ENCODE data around the gene WDFY3. TPM values are rescaled to one million over a fixed set of nuclear protein-coding genes. Genes with fewer than 3 reads are reported as not detected.

Gene WDFY3
- total RNA-seq, 1 experiment from 2014 or later, result 42.7 TPM

GRCh38 chr4:84912741-84913140 is 53.7 kb downstream of the WDFY3 start:
- ChIA-PET POLR2A (no interaction called here), CTCF (no interaction called here)
- no peak overlapping the region for H3K27ac Mint-ChIP-seq (ENCODE audit: unreplicated experiment)

GRCh38 chr4:84908876-84909275 is 57.6 kb downstream of the WDFY3 start:
- Histone ChIP-seq H3K4me1 (no peaks in the 10 kb centered on the region), H3K9me3 (no peaks in the 10 kb centered on the region), H3K36me3 (ENCODE audit: control insufficient read depth, insufficient read depth, low read length) (no peaks in the 10 kb centered on the region), H3K4me3 (ENCODE audit: low read depth, low read length) (no peak overlapping the region), H3K27me3 (replicated peaks; ENCODE audit: control insufficient read depth, insufficient read depth, low read length) (no peaks in the 10 kb centered on the region)
- H3K4me3 Mint-ChIP-seq (ENCODE audit: unreplicated experiment), result no peak overlapping the region
- POLR2A ChIA-PET, result no interaction called here
- no peaks in the 10 kb centered on the region for H3K4me1 Mint-ChIP-seq (ENCODE audit: low read depth, unreplicated experiment)
- H3K36me3 Mint-ChIP-seq (ENCODE audit: insufficient read depth, unreplicated experiment), result peaks cover 20% of the 10 kb centered on the region
- intact Hi-C loops (cut with micrococcal nuclease; ENCODE audit: unreplicated experiment), result no loop called here
- BruUV-seq (replicated peaks), result no TSS peak
- no peak for DNase-seq
- no peak overlapping the region for H3K27ac Mint-ChIP-seq (ENCODE audit: unreplicated experiment)
- TF ChIP-seq CTCF (IDR thresholded peaks at IDR 0.05; ENCODE audit: insufficient read depth in 1 of 2, low read depth in 1 of 2, low read length in 1 of 2, severe bottlenecking in 1 of 2, unreplicated experiment in 1 of 2), result no peak
- H3K9me3 Mint-ChIP-seq (ENCODE audit: unreplicated experiment), result no peaks in the 10 kb centered on the region
- no peaks in the 10 kb centered on the region for H3K27me3 Mint-ChIP-seq (ENCODE audit: insufficient read depth, unreplicated experiment)
- CTCF ChIA-PET, result no interaction called here

More at GRCh38 chr4:84912741-84913140, 53.7 kb downstream of the WDFY3 start:
- Histone ChIP-seq H3K4me1 (no peaks in the 10 kb centered on the region), H3K36me3 (ENCODE audit: control insufficient read depth, insufficient read depth, low read length) (no peaks in the 10 kb centered on the region), H3K9me3 (no peaks in the 10 kb centered on the region), H3K27me3 (replicated peaks; ENCODE audit: control insufficient read depth, insufficient read depth, low read length) (no peaks in the 10 kb centered on the region), H3K4me3 (ENCODE audit: low read depth, low read length) (no peak overlapping the region)
- no peaks in the 10 kb centered on the region for H3K9me3 Mint-ChIP-seq (ENCODE audit: unreplicated experiment)
- no peak overlapping the region for H3K4me3 Mint-ChIP-seq (ENCODE audit: unreplicated experiment)
- intact Hi-C loops (cut with micrococcal nuclease; ENCODE audit: unreplicated experiment), result no loop called here
- no peak for DNase-seq
- H3K27me3 Mint-ChIP-seq (ENCODE audit: insufficient read depth, unreplicated experiment), result no peaks in the 10 kb centered on the region
- TF ChIP-seq CTCF (IDR thresholded peaks at IDR 0.05; ENCODE audit: insufficient read depth in 1 of 2, low read depth in 1 of 2, low read length in 1 of 2, severe bottlenecking in 1 of 2, unreplicated experiment in 1 of 2), result no peak
- H3K4me1 Mint-ChIP-seq (ENCODE audit: low read depth, unreplicated experiment), result no peaks in the 10 kb centered on the region
- BruUV-seq (replicated peaks), result no TSS peak
- H3K36me3 Mint-ChIP-seq (ENCODE audit: insufficient read depth, unreplicated experiment), result peaks cover 18% of the 10 kb centered on the region

GRCh38 chr4:84907145-84907544 is 59.3 kb downstream of the WDFY3 start:
- no peak for TF ChIP-seq CTCF (IDR thresholded peaks at IDR 0.05; ENCODE audit: insufficient read depth in 1 of 2, low read depth in 1 of 2, low read length in 1 of 2, severe bottlenecking in 1 of 2, unreplicated experiment in 1 of 2)
- H3K9me3 Mint-ChIP-seq (ENCODE audit: unreplicated experiment), result no peaks in the 10 kb centered on the region
- H3K27ac Mint-ChIP-seq (ENCODE audit: unreplicated experiment), result no peak overlapping the region
- Histone ChIP-seq H3K4me1 (no peaks in the 10 kb centered on the region), H3K4me3 (ENCODE audit: low read depth, low read length) (no peak overlapping the region), H3K9me3 (no peaks in the 10 kb centered on the region), H3K27me3 (replicated peaks; ENCODE audit: control insufficient read depth, insufficient read depth, low read length) (no peaks in the 10 kb centered on the region), H3K36me3 (ENCODE audit: control insufficient read depth, insufficient read depth, low read length) (no peaks in the 10 kb centered on the region)
- POLR2A ChIA-PET, result no interaction called here
- H3K27me3 Mint-ChIP-seq (ENCODE audit: insufficient read depth, unreplicated experiment), result no peaks in the 10 kb centered on the region
- H3K36me3 Mint-ChIP-seq (ENCODE audit: insufficient read depth, unreplicated experiment), result peaks cover 10% of the 10 kb centered on the region
- no peaks in the 10 kb centered on the region for H3K4me1 Mint-ChIP-seq (ENCODE audit: low read depth, unreplicated experiment)
- DNase-seq, result no peak
- H3K4me3 Mint-ChIP-seq (ENCODE audit: unreplicated experiment), result no peak overlapping the region
- no TSS peak for BruUV-seq (replicated peaks)
- intact Hi-C loops (cut with micrococcal nuclease; ENCODE audit: unreplicated experiment), result no loop called here
- CTCF ChIA-PET, result no interaction called here
